Progenitor cell of endocrine pancreas (in vitro differentiated cells): Measurements from ENCODE around the gene FAM83C. TPM values are rescaled to one million over a fixed set of nuclear protein-coding genes. Genes with fewer than 3 reads are reported as not detected.

Experiments used
- DNase-seq: peaks from one replicate; pipeline ENCODE4 v3.0.0; 2021; ENCODE audit warnings: low spot score; ENCODE audit not compliant: unreplicated experiment
- H3K27ac Mint-ChIP-seq: 2 replicates; pipeline ENCODE4 v1.8.0; 2021; ENCODE audit warnings: mild to moderate bottlenecking, moderate library complexity, mixed read lengths
- H3K27me3 Mint-ChIP-seq: 2 replicates; pipeline ENCODE4 v1.8.0; 2021; ENCODE audit warnings: mixed read lengths
- H3K36me3 Mint-ChIP-seq: 2 replicates; pipeline ENCODE4 v1.8.0; 2022; ENCODE audit warnings: mixed read lengths; ENCODE audit not compliant: insufficient read depth
- H3K4me1 Mint-ChIP-seq: 2 replicates; pipeline ENCODE4 v1.8.0; 2021; ENCODE audit warnings: low read depth, mixed read lengths
- H3K4me3 Mint-ChIP-seq: 2 replicates; pipeline ENCODE4 v1.8.0; 2021; ENCODE audit warnings: low read depth, mild to moderate bottlenecking, moderate library complexity, mixed read lengths
- H3K9me3 Mint-ChIP-seq: 2 replicates; pipeline ENCODE4 v1.8.0; 2021; ENCODE audit warnings: low read depth, mixed read lengths
- total RNA-seq: library from RNA; stranded (reverse); gene quantifications from 2 replicates; pipeline ENCODE4 v1.2.1, GENCODE V29; 2021
- TF ChIP-seq, protein P1 (sequence below): fragments of 200-600 bp; sonication (generic); IDR thresholded peaks from one replicate; pipeline ENCODE4 v1.5.0; 2021; ENCODE audit warnings: antibody characterized with exemption, mild to moderate bottlenecking; ENCODE audit not compliant: unreplicated experiment

FAM83C gene
- total RNA-seq, 1 donor from 2014 or later, result not detected

DNA sequence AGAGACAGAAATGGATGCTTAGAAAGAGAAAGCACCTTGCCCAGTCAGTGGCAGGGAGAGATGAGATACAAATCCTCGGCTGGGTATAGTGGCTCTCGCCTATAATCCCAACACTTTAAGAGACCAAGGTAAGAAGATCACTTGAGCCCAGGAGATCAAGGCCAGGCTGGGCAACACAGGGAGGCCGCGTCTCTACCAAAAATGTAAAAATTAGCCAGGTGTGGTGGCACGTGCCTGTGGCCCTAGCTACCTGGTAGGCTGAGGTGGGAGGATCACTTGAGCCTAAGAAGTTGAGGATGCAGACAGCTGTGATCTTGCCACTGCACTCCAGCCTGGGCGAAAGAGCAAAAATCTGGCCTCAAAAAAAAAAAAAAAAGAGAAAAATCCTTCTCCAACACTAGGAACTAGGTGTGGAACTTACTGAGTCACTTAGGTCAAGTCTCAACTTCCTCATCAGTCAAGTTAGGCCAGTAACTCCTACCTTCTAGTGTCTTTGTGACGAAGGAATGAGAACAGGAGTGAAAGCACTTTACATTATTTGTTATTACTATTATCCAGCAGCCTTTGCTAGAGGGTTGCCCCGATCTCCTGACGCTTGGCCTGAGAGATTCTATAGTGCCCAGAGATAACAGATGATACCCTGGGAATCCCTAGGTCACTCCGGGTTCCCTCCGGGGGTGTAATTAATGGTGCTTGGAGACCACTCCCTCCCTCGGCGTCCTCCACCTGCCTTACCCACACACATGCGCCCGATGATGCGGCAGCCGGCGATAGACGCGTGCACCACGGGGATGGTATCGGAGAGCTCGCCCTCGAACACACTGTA, 8.6 kb downstream of the FAM83C start:
- H3K36me3 Mint-ChIP-seq, result peaks cover 13% of the 10 kb centered on the region
- DNase-seq, result no peak
- H3K4me1 Mint-ChIP-seq, result peaks cover 23% of the 10 kb centered on the region
- H3K27ac Mint-ChIP-seq, result peak overlapping the region; percentile 92
- H3K9me3 Mint-ChIP-seq, result no peaks in the 10 kb centered on the region
- H3K27me3 Mint-ChIP-seq, result no peaks in the 10 kb centered on the region
- TF ChIP-seq, protein P1, sequence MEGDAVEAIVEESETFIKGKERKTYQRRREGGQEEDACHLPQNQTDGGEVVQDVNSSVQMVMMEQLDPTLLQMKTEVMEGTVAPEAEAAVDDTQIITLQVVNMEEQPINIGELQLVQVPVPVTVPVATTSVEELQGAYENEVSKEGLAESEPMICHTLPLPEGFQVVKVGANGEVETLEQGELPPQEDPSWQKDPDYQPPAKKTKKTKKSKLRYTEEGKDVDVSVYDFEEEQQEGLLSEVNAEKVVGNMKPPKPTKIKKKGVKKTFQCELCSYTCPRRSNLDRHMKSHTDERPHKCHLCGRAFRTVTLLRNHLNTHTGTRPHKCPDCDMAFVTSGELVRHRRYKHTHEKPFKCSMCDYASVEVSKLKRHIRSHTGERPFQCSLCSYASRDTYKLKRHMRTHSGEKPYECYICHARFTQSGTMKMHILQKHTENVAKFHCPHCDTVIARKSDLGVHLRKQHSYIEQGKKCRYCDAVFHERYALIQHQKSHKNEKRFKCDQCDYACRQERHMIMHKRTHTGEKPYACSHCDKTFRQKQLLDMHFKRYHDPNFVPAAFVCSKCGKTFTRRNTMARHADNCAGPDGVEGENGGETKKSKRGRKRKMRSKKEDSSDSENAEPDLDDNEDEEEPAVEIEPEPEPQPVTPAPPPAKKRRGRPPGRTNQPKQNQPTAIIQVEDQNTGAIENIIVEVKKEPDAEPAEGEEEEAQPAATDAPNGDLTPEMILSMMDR, result no peak
- H3K4me3 Mint-ChIP-seq, result peak overlapping the region; percentile 81

DNA sequence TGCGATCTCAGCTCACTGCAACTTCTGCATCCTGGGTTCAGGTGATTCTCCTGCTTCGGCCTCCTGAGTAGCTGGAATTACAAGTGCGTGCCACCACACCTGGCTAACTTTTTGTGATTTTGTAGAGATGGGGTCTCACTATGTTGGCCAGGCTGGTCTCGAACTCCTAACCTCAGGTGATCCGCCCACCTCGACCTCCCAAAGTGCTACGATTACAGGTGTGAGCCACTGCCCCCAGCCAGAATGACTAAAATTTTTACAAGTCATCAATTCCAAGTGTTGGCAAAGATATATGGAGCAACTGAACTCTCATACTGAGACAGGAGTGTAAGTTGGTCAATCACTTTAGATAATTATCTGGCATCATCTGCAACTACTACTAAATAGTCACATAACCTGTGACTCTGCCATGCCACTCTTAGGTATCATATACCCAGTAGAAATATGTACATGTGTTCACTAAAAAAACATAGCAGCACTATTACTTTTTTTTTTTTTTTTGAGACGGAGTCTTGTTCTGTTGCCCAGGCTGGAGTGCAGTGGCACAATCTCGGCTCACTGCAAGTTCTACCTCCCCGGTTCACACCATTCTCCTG, 10.6 kb downstream of the FAM83C start:
- Mint-ChIP-seq H3K4me3 (no peak overlapping the region), H3K27me3 (no peaks in the 10 kb centered on the region), H3K27ac (no peak overlapping the region), H3K9me3 (no peaks in the 10 kb centered on the region), H3K4me1 (peaks cover 30% of the 10 kb centered on the region), H3K36me3 (peaks cover 16% of the 10 kb centered on the region)
- DNase-seq, result no peak
- TF ChIP-seq, protein P1, result no peak

DNA sequence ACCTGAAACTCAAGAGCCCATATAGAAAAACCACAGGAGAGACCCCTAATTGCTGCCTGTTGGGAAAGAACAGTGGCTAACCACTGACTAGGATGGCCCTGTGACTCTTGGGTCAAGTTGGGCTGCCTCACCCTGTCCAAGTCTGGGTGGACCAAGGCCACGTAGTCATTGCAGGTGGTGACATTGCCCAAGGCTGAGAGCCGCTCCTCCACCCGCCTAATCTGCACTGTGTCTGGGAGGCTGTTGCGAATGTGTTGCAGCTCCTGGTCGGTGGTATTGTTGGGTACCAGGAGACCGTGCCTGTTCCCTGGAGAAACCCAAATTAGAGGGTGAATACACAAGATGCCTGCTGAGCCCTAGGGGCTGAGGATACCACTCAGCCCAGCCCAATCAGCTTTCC, 11.7 kb downstream of the FAM83C start:
- H3K4me1 Mint-ChIP-seq, result peaks cover 19% of the 10 kb centered on the region
- H3K4me3 Mint-ChIP-seq, result no peak overlapping the region
- no peak overlapping the region for H3K27ac Mint-ChIP-seq
- H3K27me3 Mint-ChIP-seq, result no peaks in the 10 kb centered on the region
- H3K36me3 Mint-ChIP-seq, result peaks cover 16% of the 10 kb centered on the region
- no peak for DNase-seq
- TF ChIP-seq, protein P1, result no peak
- no peaks in the 10 kb centered on the region for H3K9me3 Mint-ChIP-seq

DNA sequence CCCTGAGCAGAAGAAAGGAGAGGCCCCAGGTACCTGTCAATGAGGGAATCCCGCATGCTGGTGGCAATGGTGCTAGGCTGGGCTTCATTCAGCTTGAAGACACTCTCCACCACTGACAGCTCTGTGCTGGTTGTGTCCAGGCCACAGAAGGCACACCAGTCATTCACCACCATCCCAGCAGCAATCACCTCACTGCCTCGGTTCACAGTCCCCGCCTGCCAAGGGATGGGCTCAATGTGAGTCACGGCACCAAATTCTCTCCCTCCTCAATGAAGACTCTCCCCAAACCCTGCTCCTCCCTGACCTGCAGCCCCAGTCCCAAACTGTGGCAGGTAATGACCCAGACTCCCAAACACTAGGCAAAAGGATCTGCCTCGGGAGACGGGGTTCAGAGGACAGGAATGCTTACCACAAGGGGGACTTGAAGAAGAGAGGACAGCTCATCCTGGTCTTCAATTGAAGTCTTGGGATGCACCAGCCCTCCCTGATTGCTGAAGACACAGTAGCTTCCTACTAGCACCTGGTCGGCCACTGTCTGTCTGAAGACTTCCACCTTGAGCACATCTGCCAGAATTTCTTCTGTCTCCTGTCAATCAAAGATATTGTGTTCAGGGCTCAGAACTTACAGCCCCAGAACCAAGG, 12.6 kb downstream of the FAM83C start:
- TF ChIP-seq, protein P1, result no peak
- Mint-ChIP-seq H3K27me3 (no peaks in the 10 kb centered on the region), H3K4me3 (no peak overlapping the region), H3K36me3 (peaks cover 16% of the 10 kb centered on the region), H3K9me3 (no peaks in the 10 kb centered on the region), H3K4me1 (peaks cover 13% of the 10 kb centered on the region), H3K27ac (peak overlapping the region; percentile 84)
- DNase-seq, result no peak

DNA sequence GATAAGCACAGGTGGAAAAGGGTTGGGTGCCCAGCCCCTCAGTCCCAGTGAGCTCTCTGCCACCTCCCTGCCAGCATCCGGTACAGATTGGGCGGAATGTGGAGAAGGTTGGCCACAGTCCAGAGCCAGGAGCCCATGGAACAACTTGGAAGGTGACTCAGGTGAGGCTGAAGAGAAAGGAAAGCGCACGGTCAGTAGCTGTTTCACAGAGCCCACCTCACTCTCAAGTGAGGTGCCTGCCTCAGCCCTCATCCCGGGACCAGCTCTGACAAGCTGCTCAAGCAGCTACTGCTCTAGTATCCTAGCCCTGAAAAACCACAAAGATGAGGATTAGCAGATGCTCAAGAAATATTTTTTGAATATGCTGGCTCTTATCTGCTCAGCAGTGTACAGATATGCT, 13.2 kb downstream of the FAM83C start:
- Mint-ChIP-seq H3K9me3 (no peaks in the 10 kb centered on the region), H3K4me1 (peaks cover 11% of the 10 kb centered on the region), H3K27me3 (no peaks in the 10 kb centered on the region), H3K36me3 (peaks cover 16% of the 10 kb centered on the region), H3K4me3 (no peak overlapping the region), H3K27ac (peak overlapping the region; percentile 84)
- TF ChIP-seq, protein P1, result no peak
- DNase-seq, result no peak
